ENCODE results near the gene ATG5.

DNA sequence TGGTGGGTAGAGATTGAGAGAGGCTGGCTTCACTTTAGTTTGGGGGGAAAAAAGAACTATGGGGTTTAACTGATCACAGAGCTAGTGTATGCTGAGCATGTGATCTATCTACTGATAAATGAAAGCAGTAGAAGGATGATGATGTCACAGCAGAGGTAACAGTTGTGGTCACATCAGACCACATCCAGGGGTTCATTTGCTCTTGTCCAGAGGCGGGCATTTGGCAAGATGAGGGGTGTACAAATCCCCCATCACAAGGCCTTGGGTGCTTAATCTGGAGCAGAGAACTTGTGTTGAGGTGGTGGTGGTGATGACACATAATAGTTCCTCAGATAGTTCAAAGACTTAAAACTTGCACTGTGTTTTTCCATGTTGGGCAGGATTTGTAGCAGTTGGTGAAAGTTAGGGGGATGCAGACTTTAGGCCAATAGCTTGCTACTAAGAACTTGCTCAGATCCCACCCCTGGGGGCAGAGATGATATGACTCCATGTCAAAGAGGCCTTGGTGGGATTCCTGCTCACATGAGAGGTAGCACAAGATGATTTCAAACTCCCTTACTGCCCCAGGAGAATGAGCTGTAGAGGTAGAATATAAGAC, 176.0 kb downstream of the ATG5 start:
- TF ChIP-seq POLR2A (IDR thresholded peaks at IDR 0.05) = no peak
- TF ChIP-seq, protein P1, sequence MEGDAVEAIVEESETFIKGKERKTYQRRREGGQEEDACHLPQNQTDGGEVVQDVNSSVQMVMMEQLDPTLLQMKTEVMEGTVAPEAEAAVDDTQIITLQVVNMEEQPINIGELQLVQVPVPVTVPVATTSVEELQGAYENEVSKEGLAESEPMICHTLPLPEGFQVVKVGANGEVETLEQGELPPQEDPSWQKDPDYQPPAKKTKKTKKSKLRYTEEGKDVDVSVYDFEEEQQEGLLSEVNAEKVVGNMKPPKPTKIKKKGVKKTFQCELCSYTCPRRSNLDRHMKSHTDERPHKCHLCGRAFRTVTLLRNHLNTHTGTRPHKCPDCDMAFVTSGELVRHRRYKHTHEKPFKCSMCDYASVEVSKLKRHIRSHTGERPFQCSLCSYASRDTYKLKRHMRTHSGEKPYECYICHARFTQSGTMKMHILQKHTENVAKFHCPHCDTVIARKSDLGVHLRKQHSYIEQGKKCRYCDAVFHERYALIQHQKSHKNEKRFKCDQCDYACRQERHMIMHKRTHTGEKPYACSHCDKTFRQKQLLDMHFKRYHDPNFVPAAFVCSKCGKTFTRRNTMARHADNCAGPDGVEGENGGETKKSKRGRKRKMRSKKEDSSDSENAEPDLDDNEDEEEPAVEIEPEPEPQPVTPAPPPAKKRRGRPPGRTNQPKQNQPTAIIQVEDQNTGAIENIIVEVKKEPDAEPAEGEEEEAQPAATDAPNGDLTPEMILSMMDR (IDR thresholded peaks at IDR 0.05) = no peak
